ENCODE results near the gene FRMD8. TPM values are rescaled to one million over a fixed set of nuclear protein-coding genes. Genes with fewer than 3 reads are reported as not detected.

FRMD8 gene
- total and polyA plus RNA-seq, 2 of the 8 experiments (the other 6 are each of a cell fraction or from before 2014, with no cell fraction given) = 15.0 to 19.2 TPM

GRCh38 chr11:65382804-65383368 is 3.6 kb upstream of the FRMD8 start:
- H2BK20ac ChIP-seq (ENCODE audit: low read length) = peak overlapping the region; percentile 61; the same call in 1 of the 2 replicates
- no peak overlapping the region for H3K23ac ChIP-seq (ENCODE audit: insufficient read length)
- H3K9me3 ChIP-seq (ENCODE audit: insufficient read depth in 2 of 2, low read depth in 1 of 2, low read length in 1 of 2) = no peaks in the 10 kb centered on the region
- H4K20me1 ChIP-seq (replicated peaks in 1 of 2; ENCODE audit: control insufficient read depth in 1 of 2, insufficient read depth in 2 of 2, low read length in 2 of 2) = no peaks in the 10 kb centered on the region
- H3K18ac ChIP-seq (ENCODE audit: extremely low read depth, low read length) = peak overlapping the region; percentile 36
- H3K79me2 ChIP-seq (ENCODE audit: control insufficient read depth in 1 of 2, insufficient read depth in 2 of 2, low read length in 2 of 2) = no peaks in the 10 kb centered on the region
- H3K4ac ChIP-seq (replicated peaks; ENCODE audit: insufficient read length, low read depth, low read length) = no peak overlapping the region
- H2BK15ac ChIP-seq (ENCODE audit: low read length) = no peak overlapping the region
- no peaks in the 10 kb centered on the region for H3K36me3 ChIP-seq (ENCODE audit: control insufficient read depth in 2 of 4, insufficient read depth in 4 of 4, low read length in 3 of 4)
- 0 out of 7 replicates have a peak, but pooled peaks cover 0 to 2% (median 0%) of the 10 kb centered on the region in 4 experiments for H3K27me3 ChIP-seq (replicated peaks in 1 of 4; ENCODE audit: control insufficient read depth in 3 of 4, extremely low read depth in 1 of 4, insufficient read depth in 3 of 4, low read length in 3 of 4)
- H2AK5ac ChIP-seq (ENCODE audit: low read depth, low read length) = no peak overlapping the region; the same call in 1 of the 2 replicates
- H3K4me1 ChIP-seq (replicated peaks in 1 of 4; ENCODE audit: control insufficient read depth in 3 of 4, insufficient read depth in 4 of 4, low read length in 3 of 4) = peaks cover 0 to 12% (median 11%) of the 10 kb centered on the region in 4 experiments; a peak in 5 of 7 replicates
- 0 out of 2 replicates have a peak overlapping the region, but pooled peaks have one; percentile 74 for H2AFZ ChIP-seq (ENCODE audit: low read length)
- peak overlapping the region; percentile 0 to 36; a peak in 1 of 4 replicates for H3K4me2 ChIP-seq (ENCODE audit: insufficient read depth in 1 of 2, low read depth in 2 of 2, low read length in 2 of 2)
- H2BK5ac ChIP-seq (ENCODE audit: low read depth, low read length) = peak overlapping the region; percentile 83
- H3K9ac ChIP-seq (replicated peaks in 1 of 4; ENCODE audit: extremely low read depth in 1 of 4, low read depth in 3 of 4, low read length in 3 of 4) = no peak overlapping the region
- H3K23me2 ChIP-seq (ENCODE audit: low read depth, low read length) = peaks cover 5% of the 10 kb centered on the region; the same call in 1 of the 2 replicates
- WGBS, 2 experiments (ENCODE audit: extremely low coverage in 1 of 2, insufficient coverage in 1 of 2, insufficient read length in 1 of 2, insufficient replicate concordance in 2 of 2, low coverage in 1 of 2, low lambda C conversion rate in 2 of 2, missing lambda C conversion rate in 1 of 2) = 85% methylated on average over 9 of the region's 12 CpGs; no CpG with 5 or more reads in 1 of the 2 experiments
- FAIRE-seq = no peak
- no peak overlapping the region for H3K14ac ChIP-seq (ENCODE audit: insufficient read length)
- H4K5ac ChIP-seq (ENCODE audit: insufficient read length, low read depth, low read length) = no peak overlapping the region
- peak overlapping the region; percentile 9 for H4K91ac ChIP-seq (replicated peaks; ENCODE audit: insufficient read length, low read length)
- ChIA-PET POLR2A (ENCODE audit: partially characterized antibody) (interaction anchor here (1.1 to 17.0 kb wide), 4 partner anchors 34 to 120 kb away, joined by 3 to 202 read pairs (median 8); partner anchors contain the start of genes MALAT1 and NEAT1), CTCF (ENCODE audit: partially characterized antibody) (interaction anchor here (0.9 to 2.0 kb wide), 6 partner anchors 18 to 86 kb away, joined by 3 to 5 read pairs (median 4); no protein-coding TSS in a partner anchor)
- no peak overlapping the region for H4K8ac ChIP-seq (ENCODE audit: extremely low read depth, insufficient read depth, low read length)
- peak overlapping the region; percentile 90 for H2BK12ac ChIP-seq (ENCODE audit: low read depth, low read length)
- H3K56ac ChIP-seq (replicated peaks; ENCODE audit: insufficient read length, low read depth, low read length) = no peak overlapping the region
- H2BK120ac ChIP-seq (replicated peaks; ENCODE audit: low read depth, low read length) = no peak overlapping the region
- H3K4me3 ChIP-seq (ENCODE audit: extremely low read depth in 1 of 4, insufficient read depth in 2 of 4, low read depth in 3 of 4, low read length in 4 of 4) = no peak overlapping the region; a peak in 1 of 8 replicates
- DNase-seq (ENCODE audit: low read depth in 1 of 2, low spot score in 2 of 2) = no peak
- no peaks in the 10 kb centered on the region for H3K79me1 ChIP-seq (ENCODE audit: low read depth, low read length)
- no peak overlapping the region for H3K27ac ChIP-seq (ENCODE audit: low read depth, low read length)
- no peak for TF ChIP-seq SRF (IDR thresholded peaks at IDR 0.05; ENCODE audit: low read depth, low read length)
- TF ChIP-seq RNF2 (IDR thresholded peaks at IDR 0.05; ENCODE audit: borderline replicate concordance, low read depth, low read length, missing control alignments, poor library complexity, severe bottlenecking) = no peak
- TF ChIP-seq TAF1 (IDR thresholded peaks at IDR 0.05; ENCODE audit: low read depth, low read length) = no peak
- TF ChIP-seq SUZ12 (IDR thresholded peaks at IDR 0.05; ENCODE audit: low read length) = no peak
- no peak for TF ChIP-seq SIRT6 (IDR thresholded peaks at IDR 0.05; ENCODE audit: low read length)
- no peak for TF ChIP-seq BCL11A (IDR thresholded peaks at IDR 0.05; ENCODE audit: low read depth in 2 of 2, low read length in 2 of 2)
- TF ChIP-seq FOSL1 (IDR thresholded peaks at IDR 0.05; ENCODE audit: insufficient read depth, low read depth, low read length) = no peak
- no peak for TF ChIP-seq KDM4A (IDR thresholded peaks at IDR 0.05; ENCODE audit: low read depth, low read length, severe bottlenecking)
- TF ChIP-seq, protein P1, sequence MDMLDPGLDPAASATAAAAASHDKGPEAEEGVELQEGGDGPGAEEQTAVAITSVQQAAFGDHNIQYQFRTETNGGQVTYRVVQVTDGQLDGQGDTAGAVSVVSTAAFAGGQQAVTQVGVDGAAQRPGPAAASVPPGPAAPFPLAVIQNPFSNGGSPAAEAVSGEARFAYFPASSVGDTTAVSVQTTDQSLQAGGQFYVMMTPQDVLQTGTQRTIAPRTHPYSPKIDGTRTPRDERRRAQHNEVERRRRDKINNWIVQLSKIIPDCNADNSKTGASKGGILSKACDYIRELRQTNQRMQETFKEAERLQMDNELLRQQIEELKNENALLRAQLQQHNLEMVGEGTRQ (IDR thresholded peaks at IDR 0.05; ENCODE audit: low read length) = no peak
- no peak for TF ChIP-seq PHF8 (conservative IDR thresholded peaks at IDR 0.05; ENCODE audit: low read depth, low read length)

Measured in H1 (cell line).